ENCODE results near the gene NCOA7.

The NCOA7 gene

GRCh38 chr6:125866433-125866832 lies 75.7 kb downstream of the NCOA7 start:
- no peak for TF ChIP-seq GATA2 (IDR thresholded peaks at IDR 0.05; ENCODE audit: low read depth, low read length)
- TF ChIP-seq GATA3 (IDR thresholded peaks at IDR 0.05; ENCODE audit: low read depth, low read length), result no peak

- no peak for TF ChIP-seq GATA3 (IDR thresholded peaks at IDR 0.05; ENCODE audit: low read depth, low read length)
- TF ChIP-seq GATA2 (IDR thresholded peaks at IDR 0.05; ENCODE audit: low read depth, low read length), result no peak
Measured at GRCh38 chr6:125867483-125867942, 76.8 kb downstream of the NCOA7 start.

- TF ChIP-seq GATA3 (IDR thresholded peaks at IDR 0.05; ENCODE audit: low read depth, low read length), result no peak
- TF ChIP-seq GATA2 (IDR thresholded peaks at IDR 0.05; ENCODE audit: low read depth, low read length), result no peak
Measured at GRCh38 chr6:125868252-125868651, 77.5 kb downstream of the NCOA7 start.

- TF ChIP-seq GATA3 (IDR thresholded peaks at IDR 0.05; ENCODE audit: low read depth, low read length) (no peak), GATA2 (IDR thresholded peaks at IDR 0.05; ENCODE audit: low read depth, low read length) (peak; percentile 34; the same call in 1 of the 2 replicates)
Measured at GRCh38 chr6:125868678-125869395, 78.1 kb downstream of the NCOA7 start.

GRCh38 chr6:125869427-125869826 lies 78.7 kb downstream of the NCOA7 start:
- TF ChIP-seq GATA2 (IDR thresholded peaks at IDR 0.05; ENCODE audit: low read depth, low read length) (no peak), GATA3 (IDR thresholded peaks at IDR 0.05; ENCODE audit: low read depth, low read length) (no peak)

GRCh38 chr6:125871365-125871764 lies 80.6 kb downstream of the NCOA7 start:
- TF ChIP-seq GATA2 (IDR thresholded peaks at IDR 0.05; ENCODE audit: low read depth, low read length), result no peak
- TF ChIP-seq GATA3 (IDR thresholded peaks at IDR 0.05; ENCODE audit: low read depth, low read length), result no peak

GRCh38 chr6:125872259-125872921 lies 81.6 kb downstream of the NCOA7 start:
- no peak for TF ChIP-seq GATA3 (IDR thresholded peaks at IDR 0.05; ENCODE audit: low read depth, low read length)
- no peak for TF ChIP-seq GATA2 (IDR thresholded peaks at IDR 0.05; ENCODE audit: low read depth, low read length)

GRCh38 chr6:125882243-125882642 lies 91.5 kb downstream of the NCOA7 start:
- TF ChIP-seq GATA3 (IDR thresholded peaks at IDR 0.05; ENCODE audit: low read depth, low read length) (no peak), GATA2 (IDR thresholded peaks at IDR 0.05; ENCODE audit: low read depth, low read length) (no peak)

GRCh38 chr6:125884634-125885371 lies 94.0 kb downstream of the NCOA7 start:
- TF ChIP-seq GATA2 (IDR thresholded peaks at IDR 0.05; ENCODE audit: low read depth, low read length) (no peak), GATA3 (IDR thresholded peaks at IDR 0.05; ENCODE audit: low read depth, low read length) (no peak)

GRCh38 chr6:125886021-125886420 lies 95.3 kb downstream of the NCOA7 start:
- TF ChIP-seq GATA3 (IDR thresholded peaks at IDR 0.05; ENCODE audit: low read depth, low read length) (no peak), GATA2 (IDR thresholded peaks at IDR 0.05; ENCODE audit: low read depth, low read length) (no peak)

- TF ChIP-seq GATA2 (IDR thresholded peaks at IDR 0.05; ENCODE audit: low read depth, low read length) (no peak), GATA3 (IDR thresholded peaks at IDR 0.05; ENCODE audit: low read depth, low read length) (no peak)
Measured at GRCh38 chr6:125886914-125887313, 96.2 kb downstream of the NCOA7 start.

- TF ChIP-seq GATA2 (IDR thresholded peaks at IDR 0.05; ENCODE audit: low read depth, low read length), result no peak
- no peak for TF ChIP-seq GATA3 (IDR thresholded peaks at IDR 0.05; ENCODE audit: low read depth, low read length)
Measured at GRCh38 chr6:125887372-125887771, 96.6 kb downstream of the NCOA7 start.

GRCh38 chr6:125888989-125889656 lies 98.4 kb downstream of the NCOA7 start:
- TF ChIP-seq GATA2 (IDR thresholded peaks at IDR 0.05; ENCODE audit: low read depth, low read length) (no peak), GATA3 (IDR thresholded peaks at IDR 0.05; ENCODE audit: low read depth, low read length) (no peak)

GRCh38 chr6:125899726-125900182 lies 109.0 kb downstream of the NCOA7 start:
- TF ChIP-seq GATA2 (IDR thresholded peaks at IDR 0.05; ENCODE audit: low read depth, low read length) (no peak), GATA3 (IDR thresholded peaks at IDR 0.05; ENCODE audit: low read depth, low read length) (no peak)

Data from SH-SY5Y (cell line).